HG02798 (cell line): ENCODE measurements around the gene RPS15.
"Not testable (repeated sequence)": the region's sequence is repeated elsewhere in the genome, so short reads cannot be mapped to it uniquely, and the experiment has no call there.

Experiments
- ATAC-seq: cut with Tn5 transposase; IDR thresholded peaks from one replicate; pipeline ENCODE4 v1.9.1; 2021; ENCODE audit warnings: mild to moderate bottlenecking; ENCODE audit not compliant: unreplicated experiment, poor library complexity

Gene RPS15

DNA sequence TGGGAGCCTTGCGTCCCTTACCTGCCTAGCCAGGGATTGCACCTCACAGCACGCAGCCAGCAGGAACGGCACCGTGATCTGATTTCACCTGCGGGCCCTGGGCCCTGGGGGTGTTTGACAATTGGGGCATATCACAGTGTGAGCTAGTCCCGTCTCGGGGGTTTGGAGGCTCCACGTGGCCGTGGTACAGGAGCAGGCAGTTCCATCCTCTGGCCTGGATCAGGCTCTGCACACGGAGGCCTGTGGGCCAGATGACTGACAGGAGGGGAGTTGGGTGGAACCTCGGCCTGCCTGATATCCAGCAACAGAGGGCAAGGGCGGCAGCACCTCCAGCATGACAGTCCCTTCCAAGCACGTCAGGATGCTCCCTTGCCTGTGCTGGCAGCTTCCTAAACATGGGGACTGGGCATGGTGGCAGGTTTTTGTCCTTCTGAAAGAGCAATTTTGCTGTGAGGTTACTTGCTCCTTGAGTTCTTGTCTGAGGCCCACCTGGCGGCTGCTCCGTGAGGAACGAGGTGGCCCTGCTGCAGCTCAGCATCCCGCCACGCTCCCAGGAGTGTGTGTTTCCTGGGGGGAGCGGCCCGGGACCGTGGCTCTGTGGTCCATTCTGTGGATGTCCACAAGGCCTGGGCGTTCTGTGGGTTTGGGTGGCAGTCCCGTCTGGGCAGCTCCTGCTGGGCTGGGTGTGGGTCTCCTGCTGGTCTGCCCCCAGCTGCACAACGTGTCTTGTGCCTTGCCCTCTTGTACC lies 6.3 kb upstream of the RPS15 start:
- ATAC-seq, result no peak

DNA sequence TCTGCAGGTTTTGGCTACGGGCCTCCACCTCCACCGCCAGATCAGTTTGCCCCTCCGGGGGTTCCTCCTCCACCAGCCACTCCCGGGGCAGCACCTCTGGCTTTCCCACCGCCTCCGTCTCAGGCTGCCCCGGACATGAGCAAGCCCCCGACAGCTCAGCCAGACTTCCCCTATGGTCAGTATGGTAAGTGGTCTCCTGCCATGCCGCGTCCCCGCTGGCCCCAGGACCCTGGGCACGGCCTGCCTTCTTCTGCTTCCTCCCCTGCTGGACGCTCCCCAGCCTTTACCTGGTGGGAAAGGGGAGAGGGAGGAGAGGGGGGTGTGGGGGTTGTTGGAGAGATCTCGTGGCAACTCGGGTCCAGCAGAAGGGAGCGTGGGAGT lies 5.7 kb upstream of the RPS15 start:
- ATAC-seq, result no peak

DNA sequence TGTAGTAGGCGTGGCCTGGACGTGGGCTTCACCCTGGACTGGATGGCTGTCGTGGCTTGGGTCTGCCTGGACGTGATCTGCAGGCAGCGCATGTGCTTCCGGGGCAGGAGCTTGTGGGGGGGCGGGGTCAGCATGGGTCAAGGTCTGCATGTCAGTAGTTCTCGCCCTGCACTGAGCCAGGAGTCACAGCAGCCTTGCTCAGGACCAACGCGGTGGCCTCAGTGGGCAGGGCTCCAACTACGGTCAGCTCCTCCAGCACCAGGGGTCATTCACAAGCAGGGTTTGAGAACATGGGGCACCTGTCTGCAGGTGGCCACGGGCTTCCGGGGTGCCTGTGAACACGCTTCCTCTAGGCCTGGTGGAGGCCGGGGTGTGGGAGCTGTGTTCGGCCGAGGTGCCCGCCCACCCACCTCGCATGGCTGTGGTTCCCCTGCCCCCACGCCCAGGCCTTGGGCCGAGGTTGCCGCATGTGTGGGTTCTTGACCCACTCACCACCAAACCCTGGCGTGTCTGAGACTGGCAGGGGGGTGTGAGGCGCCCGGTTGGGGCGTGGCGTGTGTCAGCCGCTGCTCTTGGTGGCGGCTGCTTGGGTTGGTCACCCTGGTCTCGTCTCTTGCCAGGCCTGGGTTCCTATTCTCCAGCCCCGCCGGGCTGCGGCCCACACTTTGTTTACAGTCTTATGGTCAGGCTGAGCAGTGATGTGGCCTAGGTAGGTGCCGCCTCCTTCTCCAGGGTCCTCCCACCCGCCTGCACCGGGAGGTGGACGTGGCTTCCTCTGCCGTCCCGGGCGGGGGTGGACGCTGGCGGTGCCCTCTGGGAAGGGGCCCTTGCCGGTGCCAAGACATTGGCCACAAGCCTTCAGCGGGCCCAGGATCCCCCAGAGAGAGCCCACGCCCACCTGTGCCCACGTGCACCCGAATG lies 4.8 kb upstream of the RPS15 start:
- ATAC-seq, result no peak

GRCh38 chr19:1434040-1434366 lies 4.2 kb upstream of the RPS15 start:
- ATAC-seq, result no peak

DNA sequence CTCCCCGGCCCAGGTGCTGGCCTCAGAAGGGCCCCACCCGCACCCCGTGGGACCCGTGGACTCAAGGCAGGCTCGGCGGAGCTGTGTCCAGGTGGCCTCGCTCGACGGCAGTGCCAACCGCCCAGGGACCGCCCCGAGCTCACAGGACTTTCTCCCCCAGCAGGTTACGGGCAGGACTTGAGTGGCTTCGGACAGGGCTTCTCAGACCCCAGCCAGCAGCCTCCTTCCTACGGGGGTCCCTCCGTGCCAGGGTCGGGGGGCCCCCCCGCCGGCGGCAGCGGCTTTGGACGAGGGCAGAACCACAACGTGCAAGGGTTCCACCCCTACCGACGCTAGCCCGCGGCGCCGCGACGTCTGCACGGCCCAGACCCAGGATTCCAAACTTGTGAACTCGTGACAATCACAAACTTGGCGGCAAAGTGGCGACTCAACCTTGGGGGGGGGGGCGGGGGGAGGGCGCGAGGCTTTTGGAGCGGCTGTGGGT lies 3.6 kb upstream of the RPS15 start:
- no peak for ATAC-seq

DNA sequence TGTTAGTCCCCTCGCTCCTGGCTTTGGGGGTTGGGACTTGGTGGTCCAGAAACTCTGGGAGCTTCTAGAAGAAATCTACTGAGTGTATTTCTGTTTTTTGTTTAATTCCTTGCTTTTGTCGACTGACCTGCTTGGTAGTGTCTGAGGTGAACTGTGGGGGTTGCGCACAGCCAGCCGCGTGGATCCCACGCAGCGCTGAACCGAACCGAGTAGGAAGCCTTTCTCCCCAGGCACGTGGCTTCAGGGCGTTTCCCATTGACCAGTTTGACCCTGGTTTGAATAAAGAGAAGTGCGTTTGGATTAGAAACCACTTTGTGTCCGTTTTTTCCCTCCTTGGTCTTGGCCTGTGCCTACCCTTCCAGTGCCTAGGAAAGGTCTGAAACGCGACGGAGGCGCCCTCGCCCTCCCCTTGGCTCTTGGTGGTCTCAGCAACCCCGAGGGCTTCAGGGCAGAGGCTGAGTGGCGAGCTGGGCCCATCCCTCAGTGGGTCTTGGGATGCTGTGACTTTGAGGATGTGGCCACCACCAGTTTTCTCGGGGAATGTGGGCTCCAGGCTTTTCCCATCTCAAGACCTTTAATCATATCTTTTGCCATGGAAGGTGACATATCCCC lies 2.7 kb upstream of the RPS15 start:
- no peak for ATAC-seq

GRCh38 chr19:1437609-1438008 lies 587 bp upstream of the RPS15 start:
- ATAC-seq, result no peak

GRCh38 chr19:1438933-1439354 lies 748 bp downstream of the RPS15 start:
- ATAC-seq, result no peak

DNA sequence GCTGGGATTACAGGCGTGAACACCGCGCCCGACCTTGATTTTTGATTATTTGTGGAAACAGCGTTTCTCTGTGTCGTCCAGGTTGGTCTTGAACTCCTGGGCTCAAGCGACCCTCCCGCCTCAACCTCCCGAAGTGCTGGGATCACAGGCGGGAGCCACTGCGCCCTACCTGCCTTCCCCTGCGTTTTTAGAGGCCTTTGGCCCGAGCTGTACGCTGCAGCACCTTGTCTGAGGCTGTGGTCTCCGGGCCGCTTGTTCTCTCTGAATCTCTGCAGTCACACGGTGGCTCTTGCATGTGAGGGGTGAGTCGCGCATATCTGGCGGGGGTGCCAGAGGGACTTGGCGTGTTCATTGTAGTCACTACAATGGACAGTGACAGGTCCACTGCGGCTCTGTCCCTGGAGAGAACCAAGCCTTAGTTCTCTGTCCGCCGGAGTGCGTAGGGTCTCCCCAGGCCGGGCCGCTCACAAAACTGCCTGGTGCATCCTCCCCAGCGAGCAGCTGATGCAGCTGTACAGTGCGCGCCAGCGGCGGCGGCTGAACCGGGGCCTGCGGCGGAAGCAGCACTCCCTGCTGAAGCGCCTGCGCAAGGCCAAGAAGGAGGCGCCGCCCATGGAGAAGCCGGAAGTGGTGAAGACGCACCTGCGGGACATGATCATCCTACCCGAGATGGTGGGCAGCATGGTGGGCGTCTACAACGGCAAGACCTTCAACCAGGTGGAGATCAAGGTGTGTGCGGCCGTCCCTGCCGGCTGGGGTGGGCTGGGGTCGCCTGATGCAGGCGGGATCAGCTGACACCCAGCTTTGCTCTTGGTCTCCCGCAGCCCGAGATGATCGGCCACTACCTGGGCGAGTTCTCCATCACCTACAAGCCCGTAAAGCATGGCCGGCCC lies 1.6 kb downstream of the RPS15 start:
- ATAC-seq, result not testable (repeated sequence)

- ATAC-seq, result no peak
Measured at GRCh38 chr19:1440418-1440801, 2.2 kb downstream of the RPS15 start.

GRCh38 chr19:1441022-1441426 lies 2.8 kb downstream of the RPS15 start:
- ATAC-seq, result no peak

DNA sequence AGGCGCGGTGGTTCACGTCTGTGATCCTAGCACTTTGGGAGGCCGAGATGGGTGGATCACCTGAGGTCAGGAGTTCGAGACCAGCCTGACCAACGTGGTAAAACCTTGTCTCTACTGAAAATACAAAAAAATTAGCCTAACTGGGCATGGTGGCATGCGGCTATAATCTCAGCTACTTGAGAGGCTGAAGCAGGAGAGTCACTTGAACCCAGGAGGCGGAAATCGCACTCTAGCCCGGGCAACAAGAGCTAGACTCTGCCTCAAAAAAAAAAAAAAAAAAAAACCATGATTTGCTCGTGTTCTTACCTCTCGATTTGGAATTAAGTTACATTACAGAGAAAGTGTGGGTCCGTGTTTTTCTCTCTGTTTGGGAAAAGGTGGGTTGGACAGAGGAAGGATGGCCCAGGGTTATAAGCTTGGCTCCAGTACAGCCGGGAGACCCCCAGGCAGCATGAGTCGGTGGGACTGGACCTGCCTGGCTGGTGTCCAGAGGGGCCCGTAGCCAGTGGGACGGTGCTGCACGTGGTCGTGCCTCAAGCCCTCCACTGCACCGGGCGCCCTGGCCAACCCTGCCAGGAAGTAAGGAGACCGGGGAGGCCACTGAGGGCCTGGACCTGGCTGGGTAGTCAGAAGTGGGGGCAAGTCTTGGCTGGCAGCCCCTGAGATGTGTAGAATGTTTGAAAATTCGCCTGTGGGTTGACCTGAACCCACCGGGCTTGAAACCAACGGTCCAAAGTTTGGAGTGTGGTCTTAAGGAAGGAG lies 3.7 kb downstream of the RPS15 start:
- ATAC-seq, result no peak

DNA sequence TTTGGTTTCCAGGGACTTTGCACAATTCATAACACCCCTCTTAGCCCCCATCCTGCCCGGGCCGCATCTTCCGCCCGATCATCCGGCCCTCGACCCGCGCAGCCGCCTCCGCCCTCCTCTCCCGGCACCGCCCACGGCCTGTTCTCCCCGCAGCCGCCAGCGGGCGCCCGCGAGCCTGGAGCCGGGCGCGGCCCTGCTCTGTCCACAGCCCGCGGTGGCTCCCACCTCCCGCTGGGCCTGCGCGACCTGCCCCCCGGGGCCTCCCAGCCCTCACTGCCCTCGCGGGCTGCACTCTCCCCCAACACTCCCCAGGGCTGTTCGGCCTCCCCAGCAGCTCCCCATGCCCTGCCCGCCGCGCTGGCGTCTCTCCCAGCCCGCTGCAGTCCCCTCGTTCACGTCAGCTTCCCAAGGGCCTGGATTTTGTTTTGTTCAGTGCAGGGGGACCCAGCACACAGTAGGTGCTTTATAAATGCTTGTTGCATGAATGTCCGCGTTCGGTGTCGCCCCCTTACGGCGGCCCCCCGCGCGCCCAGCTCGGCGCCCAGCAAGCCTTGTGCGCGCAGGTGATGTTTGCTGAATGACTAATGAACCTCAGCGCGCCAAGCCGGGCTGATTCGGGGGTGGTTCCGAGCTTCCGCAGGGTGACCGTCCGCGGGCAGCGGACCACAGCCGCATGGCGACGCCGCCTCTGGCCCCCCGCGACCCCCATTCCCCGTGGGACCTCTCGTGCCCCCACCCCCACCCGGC lies 7.2 kb downstream of the RPS15 start:
- peak; percentile 76 for ATAC-seq

DNA sequence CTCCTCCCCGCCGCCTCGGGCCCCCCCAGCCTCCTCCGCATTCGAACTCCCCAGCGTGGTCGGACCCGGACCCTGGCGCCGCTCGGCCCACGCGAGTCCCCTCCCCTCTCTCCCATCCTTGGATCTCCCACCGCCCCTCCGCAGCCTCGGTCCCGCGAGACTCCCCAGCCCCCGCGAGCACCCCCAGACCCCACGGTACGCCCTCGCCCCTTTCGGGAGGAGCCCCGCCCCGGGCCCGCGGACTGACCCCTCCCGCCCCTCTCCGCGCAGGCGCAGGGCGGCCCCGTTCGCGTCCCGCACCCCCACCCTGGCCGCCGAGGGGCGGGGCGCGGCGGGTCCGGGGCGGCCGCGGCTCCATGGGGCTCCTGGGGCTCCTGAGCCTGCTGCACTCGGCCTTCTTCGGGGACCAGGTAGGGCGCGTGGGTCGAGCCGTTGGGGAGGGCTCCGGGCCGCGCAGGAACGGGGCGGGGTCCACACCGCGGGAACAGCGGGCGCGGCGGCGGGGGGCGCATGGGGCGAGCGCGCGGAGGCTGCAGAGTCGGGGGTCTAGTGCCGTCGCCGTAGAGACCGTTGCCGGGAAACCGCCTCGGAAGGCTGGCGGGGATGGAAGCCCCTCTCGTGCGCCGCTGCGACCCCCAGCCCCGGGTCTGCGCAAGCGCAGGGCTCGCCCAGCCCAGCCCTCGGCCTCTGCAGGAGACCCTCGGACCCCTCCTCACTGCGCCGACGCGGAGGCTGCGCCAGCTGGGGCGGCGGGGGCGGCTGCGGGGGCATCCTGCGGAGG lies 7.9 kb downstream of the RPS15 start:
- ATAC-seq, result no peak

DNA sequence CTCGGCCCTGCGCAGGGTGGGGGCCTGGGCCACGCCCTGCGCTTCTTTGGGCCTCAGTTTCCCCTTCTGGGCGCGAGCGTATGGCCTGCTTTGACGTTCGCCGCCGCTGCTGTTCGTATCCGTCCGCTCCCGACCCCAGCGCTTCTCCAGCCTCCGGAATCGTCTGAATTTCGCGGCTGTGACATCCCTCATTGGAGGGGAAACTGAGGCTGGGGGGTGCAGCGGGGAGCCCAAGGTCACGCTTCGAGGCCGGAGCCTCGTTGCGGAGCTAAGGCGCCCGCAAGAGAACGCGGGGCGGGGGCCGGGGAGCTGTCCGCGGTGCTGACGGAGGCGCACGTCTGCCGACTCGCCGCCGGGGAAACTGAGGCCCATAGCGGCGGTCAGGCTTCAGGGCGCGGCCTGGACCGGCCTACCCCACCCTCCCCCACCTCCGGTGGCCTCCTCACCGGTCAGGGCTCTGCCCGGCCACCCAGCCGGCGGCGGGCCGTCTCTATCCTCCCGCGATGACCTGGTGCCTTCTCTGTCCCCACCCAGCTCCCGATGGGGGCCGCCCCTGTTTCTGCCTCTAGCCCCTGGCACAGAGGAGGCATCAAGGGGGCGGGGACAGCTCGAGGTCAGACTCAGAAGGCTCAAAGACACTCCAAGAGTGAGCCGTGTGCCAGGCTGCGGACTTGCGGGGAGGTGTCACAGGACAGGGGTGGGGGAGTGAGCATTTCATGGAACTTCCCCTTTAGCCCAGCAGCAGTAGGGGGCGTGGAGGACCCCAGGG lies 8.7 kb downstream of the RPS15 start:
- ATAC-seq, result no peak

GRCh38 chr19:1447504-1447903 lies 9.3 kb downstream of the RPS15 start:
- ATAC-seq, result no peak

DNA sequence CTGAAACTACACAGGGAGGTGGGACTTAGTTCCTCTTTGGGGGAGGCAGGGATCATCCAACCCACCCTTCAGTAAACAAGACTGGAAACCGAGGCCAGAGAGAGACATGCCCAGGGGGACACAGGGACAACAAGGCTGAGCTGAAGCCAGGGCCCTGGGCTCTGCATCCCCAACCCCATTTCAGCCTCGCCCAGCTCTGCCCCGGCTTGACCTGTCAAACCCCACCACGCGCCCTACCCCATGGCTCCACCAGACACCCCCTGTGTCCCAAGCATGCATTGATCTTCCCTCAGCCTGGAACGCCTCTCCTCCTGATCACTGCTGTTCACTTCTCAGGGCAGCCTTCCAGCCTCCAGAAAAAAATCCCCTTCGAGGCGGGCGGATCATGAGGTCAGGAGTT lies 9.7 kb downstream of the RPS15 start:
- ATAC-seq, result no peak
